ENCODE data around the gene PDE4D. TPM values are rescaled to one million over a fixed set of nuclear protein-coding genes. Genes with fewer than 3 reads are reported as not detected.

The PDE4D gene
- total RNA-seq, 1 experiment from 2014 or later, result 61.2 TPM

GRCh38 chr5:59838067-59838466, 55.5 kb downstream of the PDE4D start:
- no peaks in the 10 kb centered on the region for H4K20me1 ChIP-seq (ENCODE audit: insufficient read depth, low read depth, low read length)
- H3K9me2 ChIP-seq (replicated peaks; ENCODE audit: insufficient read depth, low read length), result no peaks in the 10 kb centered on the region
- no peaks in the 10 kb centered on the region for H3K9me3 ChIP-seq (ENCODE audit: low read length)
- H3K27ac ChIP-seq (ENCODE audit: low read length), result no peak overlapping the region
- H3K9ac ChIP-seq (ENCODE audit: low read length), result no peak overlapping the region
- H3K4me1 ChIP-seq (ENCODE audit: low read length), result no peaks in the 10 kb centered on the region
- no peaks in the 10 kb centered on the region for H3K27me3 ChIP-seq (ENCODE audit: low read length)
- no peaks in the 10 kb centered on the region for H3K36me3 ChIP-seq (ENCODE audit: insufficient read depth, low read length)
- no peak overlapping the region for H3K4me3 ChIP-seq (ENCODE audit: low read length)
- no peak for DNase-seq
- no peaks in the 10 kb centered on the region for H3K79me2 ChIP-seq (ENCODE audit: low read length)
- no peak overlapping the region for H2AFZ ChIP-seq (ENCODE audit: low read length)
- no peak overlapping the region for H3K4me2 ChIP-seq (ENCODE audit: low read depth, low read length, poor library complexity, severe bottlenecking)

GRCh38 chr5:59837071-59837470, 56.5 kb downstream of the PDE4D start:
- Histone ChIP-seq H3K79me2 (ENCODE audit: low read length) (no peaks in the 10 kb centered on the region), H3K4me3 (ENCODE audit: low read length) (no peak overlapping the region), H4K20me1 (ENCODE audit: insufficient read depth, low read depth, low read length) (0 out of 2 replicates have a peak, but pooled peaks cover 3% of the 10 kb centered on the region), H3K9ac (ENCODE audit: low read length) (no peak overlapping the region), H3K9me2 (replicated peaks; ENCODE audit: insufficient read depth, low read length) (no peaks in the 10 kb centered on the region), H2AFZ (ENCODE audit: low read length) (no peak overlapping the region), H3K9me3 (ENCODE audit: low read length) (no peaks in the 10 kb centered on the region), H3K27ac (ENCODE audit: low read length) (no peak overlapping the region), H3K27me3 (ENCODE audit: low read length) (no peaks in the 10 kb centered on the region), H3K4me2 (ENCODE audit: low read depth, low read length, poor library complexity, severe bottlenecking) (no peak overlapping the region), H3K4me1 (ENCODE audit: low read length) (no peaks in the 10 kb centered on the region), H3K36me3 (ENCODE audit: insufficient read depth, low read length) (no peaks in the 10 kb centered on the region)
- DNase-seq, result no peak

GRCh38 chr5:59835800-59836199, 57.7 kb downstream of the PDE4D start:
- Histone ChIP-seq H3K9me3 (ENCODE audit: low read length) (no peaks in the 10 kb centered on the region), H3K4me1 (ENCODE audit: low read length) (no peaks in the 10 kb centered on the region), H3K9ac (ENCODE audit: low read length) (no peak overlapping the region), H3K4me3 (ENCODE audit: low read length) (no peak overlapping the region), H3K36me3 (ENCODE audit: insufficient read depth, low read length) (no peaks in the 10 kb centered on the region), H3K27ac (ENCODE audit: low read length) (no peak overlapping the region), H3K79me2 (ENCODE audit: low read length) (no peaks in the 10 kb centered on the region), H3K27me3 (ENCODE audit: low read length) (no peaks in the 10 kb centered on the region), H3K9me2 (replicated peaks; ENCODE audit: insufficient read depth, low read length) (no peaks in the 10 kb centered on the region), H3K4me2 (ENCODE audit: low read depth, low read length, poor library complexity, severe bottlenecking) (no peak overlapping the region), H4K20me1 (ENCODE audit: insufficient read depth, low read depth, low read length) (0 out of 2 replicates have a peak, but pooled peaks cover 3% of the 10 kb centered on the region), H2AFZ (ENCODE audit: low read length) (no peak overlapping the region)
- DNase-seq, result no peak

GRCh38 chr5:59833448-59833847, 60.1 kb downstream of the PDE4D start:
- no peak for DNase-seq

GRCh38 chr5:59832577-59833301, 60.8 kb downstream of the PDE4D start:
- Histone ChIP-seq H3K36me3 (ENCODE audit: insufficient read depth, low read length) (no peaks in the 10 kb centered on the region), H2AFZ (ENCODE audit: low read length) (no peak overlapping the region), H3K79me2 (ENCODE audit: low read length) (no peaks in the 10 kb centered on the region), H3K27ac (ENCODE audit: low read length) (no peak overlapping the region), H3K4me1 (ENCODE audit: low read length) (no peaks in the 10 kb centered on the region), H3K27me3 (ENCODE audit: low read length) (no peaks in the 10 kb centered on the region), H3K4me2 (ENCODE audit: low read depth, low read length, poor library complexity, severe bottlenecking) (no peak overlapping the region), H3K4me3 (ENCODE audit: low read length) (no peak overlapping the region), H3K9me2 (replicated peaks; ENCODE audit: insufficient read depth, low read length) (no peaks in the 10 kb centered on the region), H4K20me1 (ENCODE audit: insufficient read depth, low read depth, low read length) (0 out of 2 replicates have a peak, but pooled peaks cover 3% of the 10 kb centered on the region), H3K9me3 (ENCODE audit: low read length) (no peaks in the 10 kb centered on the region), H3K9ac (ENCODE audit: low read length) (no peak overlapping the region)
- no peak for DNase-seq

More at GRCh38 chr5:59833448-59833847, 60.1 kb downstream of the PDE4D start:
- no peak overlapping the region for H3K9ac ChIP-seq (ENCODE audit: low read length)
- H3K9me3 ChIP-seq (ENCODE audit: low read length), result no peaks in the 10 kb centered on the region
- H3K36me3 ChIP-seq (ENCODE audit: insufficient read depth, low read length), result no peaks in the 10 kb centered on the region
- H3K4me2 ChIP-seq (ENCODE audit: low read depth, low read length, poor library complexity, severe bottlenecking), result no peak overlapping the region
- no peak overlapping the region for H2AFZ ChIP-seq (ENCODE audit: low read length)
- H4K20me1 ChIP-seq (ENCODE audit: insufficient read depth, low read depth, low read length), result 0 out of 2 replicates have a peak, but pooled peaks cover 3% of the 10 kb centered on the region
- H3K9me2 ChIP-seq (replicated peaks; ENCODE audit: insufficient read depth, low read length), result no peaks in the 10 kb centered on the region
- no peak overlapping the region for H3K4me3 ChIP-seq (ENCODE audit: low read length)
- no peaks in the 10 kb centered on the region for H3K27me3 ChIP-seq (ENCODE audit: low read length)
- H3K79me2 ChIP-seq (ENCODE audit: low read length), result no peaks in the 10 kb centered on the region
- H3K4me1 ChIP-seq (ENCODE audit: low read length), result no peaks in the 10 kb centered on the region
- no peak overlapping the region for H3K27ac ChIP-seq (ENCODE audit: low read length)

GRCh38 chr5:59831326-59832010, 62.1 kb downstream of the PDE4D start:
- DNase-seq, result no peak
- Histone ChIP-seq H3K4me1 (ENCODE audit: low read length) (no peaks in the 10 kb centered on the region), H3K4me2 (ENCODE audit: low read depth, low read length, poor library complexity, severe bottlenecking) (no peak overlapping the region), H4K20me1 (ENCODE audit: insufficient read depth, low read depth, low read length) (0 out of 2 replicates have a peak, but pooled peaks cover 3% of the 10 kb centered on the region), H3K9me3 (ENCODE audit: low read length) (no peaks in the 10 kb centered on the region), H3K79me2 (ENCODE audit: low read length) (no peaks in the 10 kb centered on the region), H3K9ac (ENCODE audit: low read length) (no peak overlapping the region), H3K4me3 (ENCODE audit: low read length) (no peak overlapping the region), H3K27ac (ENCODE audit: low read length) (no peak overlapping the region), H2AFZ (ENCODE audit: low read length) (no peak overlapping the region), H3K36me3 (ENCODE audit: insufficient read depth, low read length) (no peaks in the 10 kb centered on the region), H3K27me3 (ENCODE audit: low read length) (no peaks in the 10 kb centered on the region), H3K9me2 (replicated peaks; ENCODE audit: insufficient read depth, low read length) (no peaks in the 10 kb centered on the region)

GRCh38 chr5:59830536-59831200, 62.9 kb downstream of the PDE4D start:
- Histone ChIP-seq H3K4me2 (ENCODE audit: low read depth, low read length, poor library complexity, severe bottlenecking) (no peak overlapping the region), H3K79me2 (ENCODE audit: low read length) (no peaks in the 10 kb centered on the region), H4K20me1 (ENCODE audit: insufficient read depth, low read depth, low read length) (peaks cover 8% of the 10 kb centered on the region; the same call in 1 of the 2 replicates), H3K36me3 (ENCODE audit: insufficient read depth, low read length) (no peaks in the 10 kb centered on the region), H3K27me3 (ENCODE audit: low read length) (no peaks in the 10 kb centered on the region), H3K4me3 (ENCODE audit: low read length) (no peak overlapping the region), H3K27ac (ENCODE audit: low read length) (no peak overlapping the region), H3K9me3 (ENCODE audit: low read length) (no peaks in the 10 kb centered on the region), H3K9ac (ENCODE audit: low read length) (no peak overlapping the region), H3K9me2 (replicated peaks; ENCODE audit: insufficient read depth, low read length) (no peaks in the 10 kb centered on the region), H3K4me1 (ENCODE audit: low read length) (no peaks in the 10 kb centered on the region), H2AFZ (ENCODE audit: low read length) (no peak overlapping the region)
- DNase-seq, result no peak

GRCh38 chr5:59829922-59830321, 63.6 kb downstream of the PDE4D start:
- H4K20me1 ChIP-seq (ENCODE audit: insufficient read depth, low read depth, low read length), result peaks cover 11% of the 10 kb centered on the region; the same call in 1 of the 2 replicates
- no peak for DNase-seq
- no peak overlapping the region for H3K9ac ChIP-seq (ENCODE audit: low read length)
- no peaks in the 10 kb centered on the region for H3K9me3 ChIP-seq (ENCODE audit: low read length)
- no peak overlapping the region for H3K27ac ChIP-seq (ENCODE audit: low read length)
- no peak overlapping the region for H2AFZ ChIP-seq (ENCODE audit: low read length)
- H3K36me3 ChIP-seq (ENCODE audit: insufficient read depth, low read length), result no peaks in the 10 kb centered on the region
- H3K4me2 ChIP-seq (ENCODE audit: low read depth, low read length, poor library complexity, severe bottlenecking), result no peak overlapping the region
- H3K4me1 ChIP-seq (ENCODE audit: low read length), result no peaks in the 10 kb centered on the region
- no peak overlapping the region for H3K4me3 ChIP-seq (ENCODE audit: low read length)
- no peaks in the 10 kb centered on the region for H3K27me3 ChIP-seq (ENCODE audit: low read length)
- no peaks in the 10 kb centered on the region for H3K79me2 ChIP-seq (ENCODE audit: low read length)
- H3K9me2 ChIP-seq (replicated peaks; ENCODE audit: insufficient read depth, low read length), result no peaks in the 10 kb centered on the region

All from Karpas-422 (cell line).